NK-92 treated with Interleukin-12 subunit alpha and Interleukin-12 subunit beta, amount 100 ng/mL, for 24 hours (cell line): ENCODE results near the gene NIPBL.
"Not testable (repeated sequence)": the region's sequence is repeated elsewhere in the genome, so short reads cannot be mapped to it uniquely, and the experiment has no call there.

Source experiments
- DNase-seq: peaks from one replicate; lab custom pipeline; 2025; lab: John Stamatoyannopoulos, UW

Gene NIPBL

DNA sequence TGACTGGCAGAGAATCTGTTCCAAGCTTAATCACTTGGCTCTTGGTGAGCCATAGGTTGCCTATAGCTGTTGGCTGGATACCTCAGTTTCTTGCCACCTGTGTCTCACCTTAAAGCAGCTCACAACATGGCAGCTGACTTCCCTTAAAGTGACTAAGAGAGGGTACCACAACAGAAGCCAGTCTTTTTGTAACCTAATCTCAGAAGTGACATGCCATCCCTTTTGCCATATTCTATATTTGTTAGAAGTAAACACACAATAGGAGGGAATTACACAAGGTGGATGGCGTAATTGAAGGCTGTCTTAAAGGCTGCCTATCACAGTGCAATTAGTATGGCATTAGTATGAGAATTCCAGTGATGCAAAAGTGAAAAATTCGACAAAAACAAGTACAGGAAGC lies 28.1 kb downstream of the NIPBL start:
- DNase-seq = no peak

DNA sequence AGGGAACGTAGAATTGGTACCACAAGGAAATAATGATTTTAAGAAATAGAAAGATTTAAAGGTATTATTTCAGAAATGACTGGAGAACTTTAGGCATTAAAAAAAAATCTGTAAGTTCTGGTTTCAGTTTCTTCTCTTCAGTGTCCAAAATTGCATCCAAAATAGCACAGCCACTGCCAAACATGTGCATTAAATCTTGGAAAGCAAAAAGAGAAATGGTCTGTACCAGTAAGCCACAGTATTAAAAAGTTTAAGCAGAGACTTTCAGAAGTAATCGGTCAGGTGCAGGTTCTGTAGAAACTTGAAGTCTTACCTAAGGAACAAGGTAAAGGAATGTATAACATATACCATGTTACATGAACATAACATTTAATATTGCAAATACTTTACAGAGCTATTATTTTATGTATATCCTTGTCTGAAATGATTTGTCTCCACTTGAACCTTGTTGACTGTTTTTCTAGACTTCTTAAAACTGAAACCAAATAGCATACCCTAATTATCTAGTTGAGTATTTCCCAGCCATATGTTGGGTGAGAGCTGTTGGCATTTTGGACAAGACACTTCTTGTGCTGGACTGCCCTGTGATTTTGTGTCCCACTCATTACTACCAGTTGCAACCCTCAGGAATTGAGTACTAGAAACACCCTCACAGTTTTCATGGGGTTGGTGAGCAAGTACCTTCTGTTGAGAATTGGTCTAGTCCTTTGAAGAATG lies 32.1 kb downstream of the NIPBL start:
- DNase-seq = no peak

DNA sequence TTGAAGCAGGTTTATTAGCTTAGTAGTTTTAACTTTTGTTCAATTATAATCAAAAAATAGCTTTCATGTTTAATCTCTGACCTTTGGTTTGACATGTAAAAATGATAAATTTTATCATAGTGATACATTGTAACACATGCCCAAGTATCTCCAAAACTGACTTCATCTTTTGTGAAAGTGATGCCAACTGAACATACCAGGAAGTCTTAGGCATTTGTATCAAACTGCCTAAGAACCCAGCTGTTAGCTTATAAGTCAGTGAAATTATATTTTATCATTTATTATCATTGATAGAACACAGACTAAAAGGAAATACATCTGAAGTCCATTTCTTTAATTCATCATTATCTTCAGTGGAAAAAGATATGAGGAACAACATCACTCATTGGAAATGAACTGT lies 39.1 kb downstream of the NIPBL start:
- no peak for DNase-seq

DNA sequence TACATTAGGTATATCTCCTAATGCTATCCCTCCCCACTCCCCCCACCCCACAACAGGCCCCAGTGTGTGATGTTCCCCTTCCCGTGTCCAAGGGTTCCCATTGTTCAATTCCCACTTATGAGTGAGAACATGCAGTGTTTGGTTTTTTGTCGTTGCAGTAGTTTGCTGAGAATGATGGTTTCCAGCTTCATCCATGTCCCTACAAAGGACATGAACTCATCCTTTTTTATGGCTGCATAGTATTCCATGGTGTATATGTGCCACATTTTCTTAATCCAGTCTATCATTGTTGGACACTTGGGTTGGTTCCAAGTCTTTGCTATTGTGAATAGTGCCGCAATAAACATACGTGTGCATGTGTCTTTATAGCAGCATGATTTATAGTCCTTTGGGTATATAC lies 40.0 kb downstream of the NIPBL start:
- DNase-seq = not testable (repeated sequence)

DNA sequence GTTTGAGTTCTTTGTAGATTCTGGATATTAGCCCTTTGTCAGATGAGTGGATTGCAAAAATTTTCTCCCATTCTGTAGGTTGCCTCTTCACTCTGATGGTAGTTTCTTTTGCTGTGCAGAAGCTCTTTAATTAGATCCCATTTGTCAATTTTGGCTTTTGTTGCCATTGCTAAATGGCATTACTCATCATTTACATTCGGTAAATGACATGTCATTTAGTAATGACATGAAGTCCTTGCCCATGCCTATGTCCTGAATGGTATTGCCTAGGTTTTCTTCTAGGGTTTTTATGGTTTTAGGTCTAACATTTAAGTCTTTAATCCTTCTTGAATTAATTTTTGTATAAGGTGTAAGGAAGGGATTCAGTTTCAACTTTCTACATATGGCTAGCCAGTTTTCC lies 40.8 kb downstream of the NIPBL start:
- not testable (repeated sequence) for DNase-seq

DNA sequence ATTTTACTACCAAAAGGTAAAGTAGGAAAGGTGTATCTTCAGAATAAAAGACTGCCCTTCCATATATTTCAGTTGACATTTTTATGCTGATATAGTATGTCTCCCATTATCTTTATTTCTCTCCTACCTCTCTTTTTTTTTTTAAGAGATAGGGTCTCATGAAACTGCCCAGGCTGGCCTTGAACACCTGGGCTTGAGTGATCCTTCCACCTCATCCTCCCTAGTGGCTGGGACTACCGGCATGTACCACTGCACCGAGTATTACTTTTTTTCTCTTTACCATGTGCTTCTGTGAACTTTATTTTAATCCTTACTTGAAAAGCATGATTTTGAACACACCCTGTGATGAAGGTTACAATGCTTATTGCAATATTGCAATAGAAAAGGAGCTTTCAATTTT lies 42.7 kb downstream of the NIPBL start:
- no peak for DNase-seq

DNA sequence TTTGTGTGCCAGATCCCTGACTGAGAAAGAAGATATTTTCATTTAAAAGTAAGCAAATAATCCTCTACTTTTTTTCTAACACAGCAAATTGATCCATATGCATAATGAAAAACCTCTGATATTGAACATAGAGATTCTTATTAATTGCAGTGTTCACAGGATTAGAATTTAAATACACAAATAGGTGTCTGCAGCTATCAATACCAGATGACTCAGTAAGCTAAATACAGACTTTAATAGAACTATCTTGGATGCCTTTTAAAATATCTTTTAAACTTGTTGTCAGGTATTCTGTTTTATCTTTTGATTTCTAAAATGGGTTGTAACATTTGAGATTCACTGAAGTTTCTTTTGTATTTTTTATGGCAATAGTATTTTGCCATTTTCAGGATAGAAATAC lies 43.1 kb downstream of the NIPBL start:
- DNase-seq = no peak

DNA sequence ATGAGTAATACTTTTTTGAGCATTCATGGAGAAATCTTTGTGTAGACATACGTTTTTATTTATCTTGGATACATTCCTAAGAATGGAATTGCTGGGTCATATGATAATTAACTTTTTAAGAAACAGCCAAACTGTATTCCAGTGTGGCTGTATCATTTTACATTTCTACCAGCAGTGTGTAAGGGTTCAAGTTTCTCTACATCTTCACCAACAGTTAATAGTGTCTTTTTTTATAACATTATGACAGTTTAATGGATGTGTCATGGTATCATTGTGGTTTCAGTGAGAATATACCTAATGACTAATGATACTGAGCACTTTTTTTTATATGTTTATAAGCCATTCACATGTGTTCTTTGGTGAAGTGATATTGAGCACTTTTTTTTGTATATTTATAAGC lies 52.4 kb downstream of the NIPBL start:
- DNase-seq = no peak

DNA sequence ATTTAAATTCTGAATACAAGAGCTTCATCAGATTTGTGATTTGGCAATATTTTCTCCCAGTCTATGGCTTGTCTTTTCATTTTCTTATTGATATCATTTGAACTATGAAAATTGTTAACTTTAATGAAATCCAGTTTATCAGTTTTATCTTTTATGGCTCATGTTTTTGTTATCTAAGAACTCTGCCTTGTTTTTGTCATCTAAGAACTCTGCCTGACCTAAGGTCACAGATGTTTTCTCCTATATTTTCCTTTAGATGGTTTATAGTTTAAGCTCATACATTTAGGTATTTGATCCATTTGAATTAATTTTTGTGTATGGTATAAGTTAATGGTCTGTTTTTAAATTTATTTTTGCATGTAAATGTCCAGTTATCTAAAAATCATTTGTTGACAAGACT lies 52.9 kb downstream of the NIPBL start:
- DNase-seq = no peak

DNA sequence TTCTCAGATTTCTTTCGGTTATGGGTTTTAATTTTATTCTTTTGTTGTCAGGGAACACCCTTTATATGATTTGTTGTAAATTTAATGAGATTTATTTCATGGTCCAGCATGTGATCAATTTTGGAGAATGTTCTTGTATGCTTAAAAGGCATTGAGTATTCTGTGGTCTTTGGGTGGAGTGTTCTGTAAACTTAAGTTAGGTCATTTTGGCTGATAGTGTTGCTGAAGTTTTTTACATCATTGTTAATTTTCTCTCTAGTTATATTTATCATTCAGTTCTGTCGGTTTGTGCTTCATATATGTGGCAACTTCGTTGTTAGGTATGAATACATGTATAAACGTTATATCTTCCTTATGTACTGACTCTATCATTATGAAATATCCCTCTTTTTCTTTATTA lies 55.5 kb downstream of the NIPBL start:
- no peak for DNase-seq

DNA sequence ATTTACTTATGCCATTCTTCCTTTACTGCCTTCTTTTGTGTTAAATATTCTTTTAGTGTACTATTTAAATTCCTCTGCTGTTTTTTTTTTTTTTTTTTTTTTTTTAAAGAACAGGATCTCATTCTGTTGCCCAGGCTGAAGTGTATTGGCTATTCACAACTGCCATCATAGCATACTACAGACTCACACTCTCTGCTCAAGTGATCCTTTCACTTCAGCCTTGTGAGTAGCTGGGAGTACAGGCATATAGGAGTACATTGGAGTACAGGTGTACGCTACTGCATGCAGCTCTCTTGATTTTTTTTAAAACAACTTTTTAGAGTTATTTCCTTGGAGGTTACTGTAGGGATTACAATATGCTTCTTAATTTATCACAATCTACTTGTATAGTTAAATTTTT lies 56.1 kb downstream of the NIPBL start:
- no peak for DNase-seq

DNA sequence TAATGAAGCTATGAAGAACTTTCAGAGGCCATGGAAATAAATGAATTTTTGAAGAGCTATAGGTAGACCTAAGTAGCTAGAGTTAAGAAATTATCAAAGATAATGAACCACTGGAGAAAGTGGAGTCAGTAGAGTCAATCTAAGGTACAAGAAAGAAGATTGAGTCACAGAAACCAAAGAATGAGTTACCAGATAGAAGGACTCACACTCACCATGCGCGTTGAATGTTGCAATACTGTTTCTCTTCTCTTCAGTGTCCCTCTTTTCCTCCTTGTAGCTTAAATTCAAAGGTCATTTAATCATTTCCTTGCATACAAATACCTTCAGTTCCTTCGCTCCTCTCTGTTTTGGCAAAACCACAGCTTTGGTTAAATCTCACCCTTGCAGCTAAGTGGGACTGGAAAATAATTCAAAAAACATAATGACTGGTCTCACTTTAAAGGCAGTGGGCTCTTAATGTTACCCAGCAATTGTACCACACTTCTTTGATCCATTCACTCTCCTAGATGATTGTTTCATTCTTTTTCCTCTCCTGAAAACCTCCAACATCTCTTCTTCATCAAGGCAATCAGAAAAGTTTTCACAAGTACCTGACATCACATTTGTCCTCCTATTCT lies 58.3 kb downstream of the NIPBL start:
- no peak for DNase-seq

DNA sequence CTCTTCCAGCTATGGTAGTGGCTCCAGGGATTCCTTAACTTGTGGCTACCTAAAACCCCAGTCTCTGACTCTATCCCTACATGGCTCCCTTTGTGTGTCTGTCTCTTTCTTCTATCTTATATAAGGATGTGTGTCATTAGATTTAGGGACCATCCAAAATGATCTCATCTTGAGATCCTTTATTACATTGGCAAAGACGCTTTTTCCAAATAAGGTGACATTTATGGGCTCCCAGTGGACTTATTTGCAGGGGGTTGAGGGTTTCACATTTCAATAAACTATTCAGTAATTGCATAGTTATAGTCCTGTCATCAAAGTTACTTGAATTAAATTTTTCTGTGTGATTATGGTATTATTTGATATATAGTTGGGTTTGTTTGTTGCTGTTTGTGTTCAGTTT lies 59.2 kb downstream of the NIPBL start:
- no peak for DNase-seq

DNA sequence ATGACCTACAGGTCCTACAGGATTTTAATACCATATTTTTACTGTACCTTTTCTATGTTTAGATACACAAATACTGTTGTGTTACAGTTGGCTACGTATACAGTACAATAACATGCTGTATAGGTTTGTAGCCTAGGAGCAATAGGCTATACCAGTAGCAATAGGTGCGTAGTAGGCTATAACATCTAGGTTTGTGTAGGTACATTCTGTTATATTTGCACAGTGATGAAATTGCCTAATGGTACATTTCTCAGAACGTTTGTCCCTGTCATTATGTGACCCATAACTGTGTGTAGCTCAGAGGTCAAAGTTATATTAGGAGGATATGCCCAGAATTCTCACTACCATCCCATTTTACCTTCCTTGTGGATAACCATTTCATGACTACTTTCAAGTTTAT lies 59.7 kb downstream of the NIPBL start:
- DNase-seq = no peak

DNA sequence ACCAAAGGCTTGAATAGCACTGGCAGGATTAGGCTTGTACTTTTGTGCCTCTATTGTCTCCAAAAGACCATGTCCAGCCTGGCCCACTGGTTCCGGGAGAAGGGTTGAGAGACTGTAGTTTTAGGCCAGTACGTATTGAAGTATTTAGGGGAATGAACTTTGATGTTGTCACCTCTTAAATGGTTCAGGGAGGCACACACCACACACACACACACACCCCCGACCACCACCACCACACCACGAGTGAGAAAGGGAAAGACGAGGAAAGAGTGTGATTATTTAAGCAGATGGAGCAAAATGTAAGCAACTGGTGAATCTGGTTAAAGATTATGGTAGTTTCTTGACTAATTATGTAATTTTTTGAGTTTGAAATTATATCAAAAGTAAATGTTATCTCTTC lies 61.6 kb downstream of the NIPBL start:
- DNase-seq = no peak

DNA sequence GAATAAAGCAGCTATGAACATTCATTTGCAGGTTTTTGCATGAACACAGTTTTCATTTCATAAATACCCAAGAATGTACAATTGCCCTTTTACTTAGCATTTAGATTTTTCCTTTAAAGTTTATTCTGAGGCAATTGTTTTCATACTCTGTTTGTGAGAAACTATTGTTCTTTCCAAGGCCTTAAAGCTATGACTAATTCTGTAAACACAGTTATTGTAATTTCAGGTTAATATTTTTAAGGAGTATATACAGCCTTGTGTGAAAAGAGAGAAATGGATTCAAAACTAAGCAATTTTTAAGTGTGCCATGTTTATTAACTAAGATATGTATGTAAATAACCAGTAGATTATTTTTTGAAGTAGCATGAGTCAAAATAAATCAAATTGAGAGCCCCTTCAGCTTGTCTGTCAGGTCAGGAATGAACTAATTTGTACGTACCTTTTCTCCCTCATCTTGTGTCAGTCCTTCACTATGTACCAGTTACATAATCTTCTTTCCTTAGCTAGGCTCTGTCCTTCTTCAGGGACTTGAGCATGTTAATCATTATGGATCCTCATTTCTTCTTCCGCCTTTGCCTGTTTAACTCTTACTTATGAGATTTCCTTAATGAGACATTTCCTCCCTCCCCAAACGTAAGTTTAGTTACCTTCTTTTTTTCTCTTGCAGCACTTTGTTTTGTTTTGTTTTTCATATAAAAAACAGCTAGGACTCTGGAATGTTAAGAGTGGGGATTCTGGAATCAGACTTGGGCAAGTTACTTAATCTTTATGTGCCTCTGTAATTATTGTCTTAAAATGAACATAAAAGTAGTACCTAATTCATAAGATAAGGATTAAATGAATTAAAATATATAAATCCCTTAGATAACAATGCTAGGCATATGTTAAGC lies 63.6 kb downstream of the NIPBL start:
- DNase-seq = no peak

DNA sequence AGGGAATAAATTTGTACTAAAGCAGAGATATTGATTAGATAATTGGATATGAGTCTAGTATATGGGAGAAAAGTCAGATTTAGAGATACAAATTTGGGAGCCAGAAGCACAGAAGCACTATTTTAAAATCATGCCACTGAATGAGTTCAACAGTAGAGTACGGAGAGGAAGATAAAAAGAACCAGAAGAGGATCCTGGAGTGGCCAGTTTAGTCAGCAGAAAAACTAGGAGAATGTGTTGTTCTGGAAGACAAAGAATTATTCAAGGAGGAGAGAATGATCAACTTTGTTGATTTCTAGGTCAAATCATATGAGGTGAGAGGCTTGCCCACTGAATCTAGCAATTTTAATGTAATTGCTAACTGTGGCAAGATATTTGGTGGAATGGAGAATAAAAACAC lies 67.0 kb downstream of the NIPBL start:
- no peak for DNase-seq

DNA sequence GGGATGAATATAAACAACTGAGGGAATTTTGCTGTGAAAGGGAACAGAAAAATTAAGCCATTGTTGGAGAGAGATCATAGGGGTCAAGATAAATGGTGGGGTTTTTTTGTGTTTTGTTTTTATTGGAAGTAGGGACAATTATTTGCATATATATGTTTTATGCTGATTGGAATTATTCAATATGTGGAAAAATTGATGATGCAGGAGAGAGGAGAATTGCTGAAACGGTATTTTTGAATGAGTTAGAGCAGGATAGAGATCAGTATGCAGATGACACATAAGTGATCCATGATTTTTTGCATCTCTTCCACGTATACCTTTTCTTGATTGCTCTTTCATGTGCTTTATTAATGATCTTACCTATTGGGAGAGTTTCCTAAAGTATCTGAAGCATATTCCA lies 67.5 kb downstream of the NIPBL start:
- DNase-seq = no peak

DNA sequence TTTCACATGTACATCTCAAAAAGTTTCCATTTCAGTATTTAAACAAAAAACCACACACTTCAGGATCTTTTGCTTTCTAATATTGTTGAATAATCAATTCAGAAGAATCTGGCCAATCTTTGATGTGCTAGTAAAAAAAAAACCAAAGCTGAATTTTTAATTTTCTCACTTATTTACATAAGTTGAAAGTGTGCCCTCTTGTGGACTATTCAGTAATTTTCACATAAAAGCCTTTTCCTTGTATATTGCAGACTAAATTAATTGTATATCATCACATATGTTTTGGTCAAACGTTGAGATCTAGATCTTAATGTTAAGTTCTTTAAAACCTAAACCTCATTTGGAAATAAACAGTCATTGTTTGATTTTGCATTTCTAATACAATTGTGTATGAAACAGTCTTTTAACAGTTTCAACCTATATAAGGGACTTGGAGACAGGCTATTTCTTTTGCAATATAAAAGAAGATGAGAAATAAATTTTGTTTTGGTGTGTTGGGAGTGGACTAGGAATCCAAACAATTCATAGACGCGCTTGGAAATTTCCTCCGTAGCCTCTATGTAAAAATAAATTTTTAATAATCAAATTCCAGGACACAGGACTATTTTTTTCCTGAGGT lies 68.1 kb downstream of the NIPBL start:
- DNase-seq = no peak

DNA sequence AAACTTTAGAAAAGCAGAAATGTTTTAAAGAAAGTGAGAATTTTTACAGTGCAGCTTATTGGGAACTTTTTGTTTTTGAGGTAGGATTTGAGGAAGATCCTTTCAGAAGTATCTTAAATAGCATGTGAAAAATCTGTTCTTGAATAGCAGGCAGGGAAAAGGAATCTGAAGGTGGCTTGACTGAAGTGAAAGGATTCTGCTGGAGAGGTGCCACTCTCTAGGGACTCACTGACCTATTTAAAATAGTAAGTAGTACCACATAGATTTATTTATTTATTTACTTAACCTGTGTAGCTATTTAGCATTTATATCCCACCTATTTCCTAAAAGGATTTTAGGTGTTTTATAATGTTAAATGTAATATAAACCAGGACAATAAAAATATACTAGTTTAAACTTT lies 69.1 kb downstream of the NIPBL start:
- DNase-seq = no peak

DNA sequence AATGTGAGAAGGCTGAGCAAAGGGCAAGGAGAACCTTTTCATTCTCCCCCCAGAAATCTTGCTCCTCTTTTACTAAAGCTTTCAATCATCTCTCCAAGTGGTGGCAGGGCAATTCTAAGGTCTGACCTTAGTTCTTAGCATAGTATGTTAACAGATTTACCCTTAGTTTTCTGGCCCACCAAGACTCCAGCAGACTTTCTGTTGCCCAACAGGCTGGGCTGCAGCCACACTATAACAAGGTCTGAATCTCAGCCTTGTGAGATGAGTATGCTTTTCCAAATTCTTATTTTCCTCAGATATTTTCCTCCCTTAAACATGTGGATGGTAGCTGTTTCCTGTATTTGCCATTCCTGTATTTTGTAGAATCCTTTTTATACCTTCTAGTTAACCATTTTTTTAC lies 69.5 kb downstream of the NIPBL start:
- DNase-seq = no peak

DNA sequence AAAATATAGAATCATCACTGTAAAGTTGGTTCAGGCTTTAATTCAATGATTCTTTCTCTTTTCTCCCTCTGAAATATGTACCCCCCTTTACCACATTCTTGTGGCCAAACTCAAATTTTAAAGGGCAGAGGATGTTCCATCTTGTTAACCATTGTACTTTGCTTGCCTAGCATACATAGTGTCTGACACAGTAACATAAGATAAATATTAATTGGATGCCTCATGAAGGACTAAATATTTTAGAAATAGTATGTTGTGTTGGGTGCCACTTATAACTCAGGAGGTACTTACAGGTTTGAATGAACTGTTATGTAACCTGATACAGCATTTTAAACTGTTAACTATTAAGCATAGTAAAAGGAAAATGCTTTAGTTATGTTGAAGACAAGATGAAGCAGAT lies 71.5 kb downstream of the NIPBL start:
- no peak for DNase-seq

DNA sequence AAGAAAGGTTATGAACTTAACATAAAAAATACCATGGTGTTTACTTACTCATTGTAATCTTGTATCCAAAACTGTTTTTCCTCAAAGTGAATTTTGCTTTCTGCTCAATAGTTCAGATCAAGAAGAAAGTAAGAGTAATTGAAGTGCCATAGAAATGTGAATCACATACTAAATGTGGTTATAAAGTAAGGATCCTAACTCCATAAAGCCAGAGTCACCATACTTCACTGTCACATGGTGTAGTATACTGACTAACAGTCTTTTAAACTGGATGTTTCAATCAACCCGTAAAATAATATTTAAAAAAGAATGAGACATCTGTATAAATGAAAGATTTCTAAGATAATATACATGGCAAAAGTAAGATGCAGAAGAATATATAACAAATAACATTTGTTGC lies 72.1 kb downstream of the NIPBL start:
- DNase-seq = no peak
